Aorta (tissue), 5 donors: ENCODE measurements around the gene ADAM15. TPM values are rescaled to one million over a fixed set of nuclear protein-coding genes. Genes with fewer than 3 reads are reported as not detected.

Experiments
- ATAC-seq: fragments of 200-7000 bp; cut with Tn5 transposase; one replicate; pipeline ENCODE4 v1.9.1; 2022; ENCODE audit warnings: moderate library complexity; ENCODE audit not compliant: low FRiP score
- DNase-seq, 2 donors: peaks; one replicate each; pipeline ENCODE4 v3.0.0-alpha.2; 2020
- H3K27ac ChIP-seq, 2 donors: one replicate each; pipeline ENCODE4 v1.5.1; 2013; ENCODE audit warnings: low read length in 2 of 2, mild to moderate bottlenecking in 2 of 2, moderate library complexity in 2 of 2, control low read depth in 1 of 2, inconsistent platforms in 1 of 2, low read depth in 1 of 2
- H3K27me3 ChIP-seq, 2 donors: one replicate each; pipeline ENCODE4 v1.6.1; 2013; ENCODE audit warnings: control low read depth in 1 of 2, low read length in 1 of 2, mild to moderate bottlenecking in 1 of 2, moderate library complexity in 1 of 2; ENCODE audit not compliant: insufficient read depth in 2 of 2, control insufficient read depth in 1 of 2
- H3K36me3 ChIP-seq, 2 donors: one replicate each; pipeline ENCODE4 v1.6.1; 2013; ENCODE audit warnings: control low read depth in 1 of 2, low read length in 1 of 2, mild to moderate bottlenecking in 1 of 2; ENCODE audit not compliant: insufficient read depth in 2 of 2, control insufficient read depth in 1 of 2
- H3K4me1 ChIP-seq, 2 donors: one replicate each; pipeline ENCODE4 v1.6.1; 2013; ENCODE audit warnings: low read length in 2 of 2, control low read depth in 1 of 2, mild to moderate bottlenecking in 1 of 2, moderate library complexity in 1 of 2; ENCODE audit not compliant: insufficient read depth in 2 of 2, control insufficient read depth in 1 of 2
- H3K4me3 ChIP-seq, 2 donors: one replicate each; pipeline ENCODE4 v1.5.1; 2013; ENCODE audit warnings: low read length in 2 of 2, control low read depth in 1 of 2, mild to moderate bottlenecking in 1 of 2
- H3K9me3 ChIP-seq: one replicate; pipeline ENCODE4 v1.6.1; 2013; ENCODE audit warnings: mild to moderate bottlenecking, low read length; ENCODE audit not compliant: control insufficient read depth
- WGBS, 2 donors: extraction: QIAGEN DNeasy Blood & Tissue Kit; methylation state at CpG; one replicate each; pipeline ENCODE4 v1.1.7; 2013; 5-methylcytosine and 5-hydroxymethylcytosine counted together
- intact Hi-C, 2 donors: fragments of 100-400 bp; cut with DNase I; formaldehyde crosslinking; loops; one replicate each; pipeline versions ENCODE4 v1.14.2 to v1.15.0; 2022
- polyA plus RNA-seq, 2 donors: library from polyadenylated mRNA; stranded (reverse); fragments of 200-250 nt; gene quantifications; one replicate each; pipeline ENCODE4 v1.2.3, GENCODE V29; 2013
- total RNA-seq, 2 donors: library from RNA; stranded (reverse); fragmentation: NEBNext Ultra II Directional; extraction: Animal tissue kit (Norgen Biotek cat#: 25700); gene quantifications; one replicate each; pipeline ENCODE4 v1.2.1, GENCODE V29; 2021
- donor health status: healthy with polysubstance abuse.
- donor health status: Bipolar disorder and iron deficiency.
- donor health status: DM: no; HTN: no; CAD: no.
- donor health status: DM: no; HTN: no; CAD: no.
- donor health status: DM: yes; HTN: yes; CAD: no.

The ADAM15 gene
- total and polyA plus RNA-seq, 4 donors: 17.3 to 180 (median 109) TPM

GRCh38 chr1:155035936-155036335 lies 15.2 kb upstream of the ADAM15 start:
- no peak for DNase-seq
- no peaks in the 10 kb centered on the region for H3K27me3 ChIP-seq
- no peak overlapping the region for H3K27ac ChIP-seq
- ATAC-seq: no peak
- no peak overlapping the region for H3K4me3 ChIP-seq
- H3K36me3 ChIP-seq: no peaks in the 10 kb centered on the region
- 93 to 98% methylated on average over 2 of the region's 2 CpGs for WGBS, 2 donors
- H3K9me3 ChIP-seq: no peaks in the 10 kb centered on the region
- intact Hi-C loops: no loop called here
- no peaks in the 10 kb centered on the region for H3K4me1 ChIP-seq

- no peaks in the 10 kb centered on the region for H3K36me3 ChIP-seq
- no peak overlapping the region for H3K27ac ChIP-seq
- intact Hi-C loops: no loop called here
- H3K9me3 ChIP-seq: no peaks in the 10 kb centered on the region
- H3K27me3 ChIP-seq: no peaks in the 10 kb centered on the region
- DNase-seq (no peak), ATAC-seq (no peak)
- no peak overlapping the region for H3K4me3 ChIP-seq
- WGBS, 2 donors: 87 to 90% methylated on average over 3 of the region's 3 CpGs
- H3K4me1 ChIP-seq: no peaks in the 10 kb centered on the region
Measured at GRCh38 chr1:155037043-155037442, 14.1 kb upstream of the ADAM15 start.

DNA sequence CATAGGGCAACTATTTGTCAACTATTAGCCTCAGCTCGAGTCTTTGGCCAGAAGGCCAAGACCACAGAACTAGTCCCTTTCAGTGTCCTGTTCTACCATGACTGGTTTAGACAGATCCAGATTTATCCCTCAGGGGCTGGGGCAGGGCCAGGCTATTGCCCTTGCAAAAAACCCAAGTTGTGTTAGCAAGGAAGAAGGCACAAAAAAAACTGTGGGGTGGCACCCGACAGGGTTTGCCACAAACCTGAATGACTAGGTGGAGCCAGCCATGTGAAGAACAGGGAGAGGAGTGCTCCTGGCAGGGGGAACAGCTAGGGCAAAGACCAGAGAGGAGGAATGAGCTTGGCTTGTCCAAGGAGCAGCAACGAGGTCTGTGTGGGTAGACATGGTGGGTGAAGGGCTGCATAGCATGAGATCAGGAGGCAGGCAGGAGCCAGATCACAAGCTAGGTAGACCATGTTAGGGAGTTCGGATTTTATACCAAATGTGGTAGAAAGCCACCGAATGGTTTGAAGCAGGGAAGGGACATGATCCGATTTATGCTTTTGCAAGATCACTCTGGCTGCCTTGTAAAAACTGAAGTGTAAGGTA lies 13.2 kb upstream of the ADAM15 start:
- Histone ChIP-seq H3K4me3 (no peak overlapping the region), H3K27me3 (no peaks in the 10 kb centered on the region), H3K27ac (no peak overlapping the region), H3K36me3 (no peaks in the 10 kb centered on the region), H3K4me1 (no peaks in the 10 kb centered on the region), H3K9me3 (no peaks in the 10 kb centered on the region)
- intact Hi-C loops: no loop called here
- ATAC-seq: no peak
- no peak for DNase-seq
- WGBS, 2 donors: 82 to 86% methylated on average over 6 of the region's 6 CpGs

GRCh38 chr1:155038602-155039307 lies 12.4 kb upstream of the ADAM15 start:
- no peak for ATAC-seq
- WGBS, 2 donors: 42 to 48% methylated on average over 8 of the region's 8 CpGs
- intact Hi-C loops: no loop called here

GRCh38 chr1:155039308-155039669 lies 11.8 kb upstream of the ADAM15 start:
- H3K27me3 ChIP-seq: no peaks in the 10 kb centered on the region
- no peaks in the 10 kb centered on the region for H3K36me3 ChIP-seq
- no peaks in the 10 kb centered on the region for H3K4me1 ChIP-seq
- no peaks in the 10 kb centered on the region for H3K9me3 ChIP-seq
- WGBS, 2 donors: 84% methylated on average over 4 of the region's 4 CpGs
- H3K4me3 ChIP-seq: no peak overlapping the region
- intact Hi-C loops: no loop called here
- ATAC-seq (no peak), DNase-seq (no peak)
- H3K27ac ChIP-seq: no peak overlapping the region

More at GRCh38 chr1:155038602-155039307, 12.4 kb upstream of the ADAM15 start:
- no peak for DNase-seq
- H3K27ac ChIP-seq: no peak overlapping the region
- H3K4me3 ChIP-seq: no peak overlapping the region
- H3K27me3 ChIP-seq: no peaks in the 10 kb centered on the region
- no peaks in the 10 kb centered on the region for H3K36me3 ChIP-seq
- H3K9me3 ChIP-seq: no peaks in the 10 kb centered on the region
- H3K4me1 ChIP-seq: no peaks in the 10 kb centered on the region

DNA sequence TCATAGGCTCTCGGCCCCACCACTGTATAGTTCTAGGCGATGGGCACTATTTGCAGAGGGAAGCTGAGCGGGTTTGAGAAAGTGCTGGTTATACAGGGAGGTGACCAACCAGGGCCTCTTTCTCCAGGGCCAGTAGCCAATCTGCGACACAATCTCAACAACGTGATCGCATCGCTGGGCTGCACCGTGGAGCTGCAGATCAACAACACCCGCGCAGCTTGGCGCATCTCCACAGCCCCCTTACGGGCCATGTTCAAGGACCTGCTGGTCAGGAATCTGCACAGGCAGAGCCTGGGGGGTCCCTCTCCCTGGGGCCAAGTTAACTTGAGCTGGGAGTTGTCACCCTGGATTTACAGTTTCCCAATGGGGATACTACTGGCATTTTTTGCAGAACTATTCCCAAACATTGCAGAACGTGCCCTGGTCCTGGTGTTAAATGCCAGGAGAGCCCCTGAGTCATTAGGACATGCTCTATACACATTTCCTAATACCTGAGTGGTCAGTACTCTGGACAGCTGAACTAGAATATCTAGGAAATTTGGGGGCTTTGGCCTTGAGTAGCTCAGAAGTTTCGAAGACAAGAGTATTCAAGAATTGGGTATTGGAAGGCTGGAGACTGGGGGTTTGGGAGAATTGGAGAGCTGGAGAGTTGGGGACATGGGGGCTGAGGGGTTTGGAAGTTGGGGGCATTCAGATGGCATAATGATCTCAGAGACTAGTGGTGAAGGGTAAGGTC lies 10.6 kb upstream of the ADAM15 start:
- ATAC-seq: no peak
- no peaks in the 10 kb centered on the region for H3K4me1 ChIP-seq
- WGBS, 2 donors: 88 to 90% methylated on average over 14 of the region's 14 CpGs

DNA sequence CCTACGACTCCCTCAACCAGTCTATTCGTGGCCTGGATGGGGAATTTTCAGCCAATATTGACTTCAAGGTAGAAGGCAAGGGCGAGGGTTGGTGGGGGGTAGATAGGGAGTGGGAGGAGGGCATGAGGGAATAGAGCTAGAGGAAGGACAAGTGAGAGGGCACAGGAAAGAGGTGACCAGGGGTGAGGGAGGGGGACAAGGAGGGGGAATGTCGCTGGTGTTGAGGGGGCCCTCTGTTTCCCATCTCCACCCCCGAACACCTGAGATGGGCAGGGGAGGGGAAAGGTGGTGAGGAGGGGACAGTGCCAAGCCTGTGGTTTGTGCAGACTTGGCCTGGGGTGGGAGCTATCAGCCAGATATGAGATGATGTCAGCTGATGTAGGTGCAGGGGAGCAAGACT lies 8.3 kb upstream of the ADAM15 start:
- intact Hi-C loops: no loop called here
- ATAC-seq: no peak

More for the DNA sequence above, 10.6 kb upstream of the ADAM15 start:
- Histone ChIP-seq H3K36me3 (no peaks in the 10 kb centered on the region), H3K9me3 (no peaks in the 10 kb centered on the region), H3K4me3 (no peak overlapping the region), H3K27ac (no peak overlapping the region), H3K27me3 (no peaks in the 10 kb centered on the region)
- no peak for DNase-seq
- intact Hi-C loops: no loop called here

DNA sequence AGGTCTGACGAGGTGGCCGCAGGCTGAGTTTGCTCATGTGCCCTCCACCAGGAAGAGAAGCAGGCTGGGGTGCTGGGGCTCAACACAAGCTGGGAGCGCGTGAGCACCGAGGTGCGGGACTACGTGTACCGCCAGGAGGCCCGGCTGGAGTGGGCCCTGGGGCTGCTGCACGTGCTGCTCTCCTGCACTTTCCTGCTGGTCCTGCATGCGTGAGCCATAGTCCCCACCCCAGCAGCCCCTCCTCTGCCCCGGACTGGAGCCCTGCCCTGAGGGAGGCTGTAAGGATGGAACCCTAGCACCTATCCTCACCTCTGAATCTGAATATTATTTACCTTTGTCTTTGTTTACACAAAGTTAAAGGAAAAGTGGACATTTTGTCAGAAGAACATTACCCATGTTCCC lies 7.8 kb upstream of the ADAM15 start:
- no peaks in the 10 kb centered on the region for H3K36me3 ChIP-seq
- no peaks in the 10 kb centered on the region for H3K4me1 ChIP-seq
- no peak overlapping the region for H3K4me3 ChIP-seq
- ATAC-seq: no peak
- no peaks in the 10 kb centered on the region for H3K27me3 ChIP-seq
- intact Hi-C loops: no loop called here
- WGBS, 2 donors: 85 to 87% methylated on average over 12 of the region's 12 CpGs
- H3K27ac ChIP-seq: no peak overlapping the region
- no peaks in the 10 kb centered on the region for H3K9me3 ChIP-seq
- no peak for DNase-seq

More for the DNA sequence above, 8.3 kb upstream of the ADAM15 start:
- DNase-seq: no peak
- Histone ChIP-seq H3K4me1 (no peaks in the 10 kb centered on the region), H3K27ac (no peak overlapping the region), H3K36me3 (no peaks in the 10 kb centered on the region), H3K9me3 (no peaks in the 10 kb centered on the region), H3K4me3 (no peak overlapping the region), H3K27me3 (no peaks in the 10 kb centered on the region)
- WGBS, 2 donors: 91 to 92% methylated on average over 5 of the region's 5 CpGs
